IPS DF 6.9 (cell line): ENCODE results near the gene GRID1.

Experiments
- DNase-seq: peaks from one replicate; pipeline ENCODE4 v3.0.0-alpha.2; 2013; ENCODE audit warnings: low read depth, low spot score
- H3K27ac ChIP-seq: one replicate; pipeline ENCODE4 v1.5.1; 2013; ENCODE audit warnings: low read length, control low read depth
- H3K27me3 ChIP-seq: 2 replicates; pipeline ENCODE4 v1.6.1; 2013; ENCODE audit warnings: mild to moderate bottlenecking, low read length; ENCODE audit not compliant: control insufficient read depth, insufficient read depth
- H3K36me3 ChIP-seq: 2 replicates; pipeline ENCODE4 v1.6.1; 2013; ENCODE audit warnings: low read length; ENCODE audit not compliant: control insufficient read depth, insufficient read depth
- H3K4me1 ChIP-seq: 2 replicates; pipeline ENCODE4 v1.6.1; 2013; ENCODE audit warnings: low read length; ENCODE audit not compliant: control insufficient read depth, insufficient read depth
- H3K4me3 ChIP-seq: 2 replicates; pipeline ENCODE4 v1.5.1; 2013; ENCODE audit warnings: mild to moderate bottlenecking, low read length
- H3K9me3 ChIP-seq: 2 replicates; pipeline ENCODE4 v1.6.1; 2013; ENCODE audit warnings: low read length, inconsistent platforms; ENCODE audit not compliant: control insufficient read depth, insufficient read depth
- WGBS: extraction: QIAGEN DNeasy Blood & Tissue Kit; methylation state at CpG from one replicate; pipeline ENCODE4 v1.1.7; 2013; ENCODE audit warnings: mixed read lengths, missing lambda C conversion rate; ENCODE audit not compliant: insufficient read length, insufficient coverage; 5-methylcytosine and 5-hydroxymethylcytosine counted together

The GRID1 gene

GRCh38 chr10:85811405-85811804, 555.2 kb downstream of the GRID1 start:
- no CpG with 5 or more reads among the region's 2 CpGs for WGBS
- H3K27ac ChIP-seq, result no peak overlapping the region
- no peak for DNase-seq
- no peaks in the 10 kb centered on the region for H3K27me3 ChIP-seq
- H3K4me1 ChIP-seq, result no peaks in the 10 kb centered on the region
- no peaks in the 10 kb centered on the region for H3K36me3 ChIP-seq
- no peak overlapping the region for H3K4me3 ChIP-seq
- no peaks in the 10 kb centered on the region for H3K9me3 ChIP-seq

GRCh38 chr10:85810674-85811073, 555.9 kb downstream of the GRID1 start:
- no CpG with 5 or more reads among the region's 1 CpG for WGBS
- H3K9me3 ChIP-seq, result no peaks in the 10 kb centered on the region
- H3K4me1 ChIP-seq, result no peaks in the 10 kb centered on the region

GRCh38 chr10:85795460-85795859, 571.1 kb downstream of the GRID1 start:
- Histone ChIP-seq H3K9me3 (no peaks in the 10 kb centered on the region), H3K27ac (no peak overlapping the region), H3K4me3 (no peak overlapping the region), H3K36me3 (no peaks in the 10 kb centered on the region), H3K4me1 (no peaks in the 10 kb centered on the region), H3K27me3 (no peaks in the 10 kb centered on the region)
- no peak for DNase-seq
- WGBS, result no CpG with 5 or more reads among the region's 3 CpGs

More at GRCh38 chr10:85810674-85811073, 555.9 kb downstream of the GRID1 start:
- Histone ChIP-seq H3K27ac (no peak overlapping the region), H3K36me3 (no peaks in the 10 kb centered on the region), H3K4me3 (no peak overlapping the region), H3K27me3 (no peaks in the 10 kb centered on the region)
- DNase-seq, result no peak

GRCh38 chr10:85794553-85794952, 572.0 kb downstream of the GRID1 start:
- no peak for DNase-seq
- H3K36me3 ChIP-seq, result no peaks in the 10 kb centered on the region
- no peaks in the 10 kb centered on the region for H3K9me3 ChIP-seq
- no peak overlapping the region for H3K4me3 ChIP-seq
- no peak overlapping the region for H3K27ac ChIP-seq
- WGBS, result no CpG with 5 or more reads among the region's 2 CpGs
- H3K4me1 ChIP-seq, result no peaks in the 10 kb centered on the region
- no peaks in the 10 kb centered on the region for H3K27me3 ChIP-seq

- no peaks in the 10 kb centered on the region for H3K4me1 ChIP-seq
- no CpG with 5 or more reads among the region's 3 CpGs for WGBS
Measured at GRCh38 chr10:85792533-85792858, 574.1 kb downstream of the GRID1 start.

GRCh38 chr10:85791818-85792532, 574.6 kb downstream of the GRID1 start:
- no peak overlapping the region for H3K4me3 ChIP-seq
- no peak for DNase-seq
- H3K36me3 ChIP-seq, result no peaks in the 10 kb centered on the region
- H3K27ac ChIP-seq, result no peak overlapping the region
- H3K27me3 ChIP-seq, result no peaks in the 10 kb centered on the region
- no peaks in the 10 kb centered on the region for H3K4me1 ChIP-seq
- WGBS, result no CpG with 5 or more reads among the region's 5 CpGs
- H3K9me3 ChIP-seq, result no peaks in the 10 kb centered on the region

More at GRCh38 chr10:85792533-85792858, 574.1 kb downstream of the GRID1 start:
- no peak overlapping the region for H3K4me3 ChIP-seq
- H3K36me3 ChIP-seq, result no peaks in the 10 kb centered on the region
- no peaks in the 10 kb centered on the region for H3K9me3 ChIP-seq
- no peak overlapping the region for H3K27ac ChIP-seq
- no peaks in the 10 kb centered on the region for H3K27me3 ChIP-seq
- DNase-seq, result no peak

- no peaks in the 10 kb centered on the region for H3K4me1 ChIP-seq
- H3K9me3 ChIP-seq, result no peaks in the 10 kb centered on the region
- H3K4me3 ChIP-seq, result no peak overlapping the region
- H3K36me3 ChIP-seq, result no peaks in the 10 kb centered on the region
- no peak for DNase-seq
- H3K27ac ChIP-seq, result no peak overlapping the region
- WGBS, result no CpG with 5 or more reads among the region's 7 CpGs
- no peaks in the 10 kb centered on the region for H3K27me3 ChIP-seq
Measured at GRCh38 chr10:85789982-85790789, 576.4 kb downstream of the GRID1 start.

GRCh38 chr10:85789125-85789524, 577.5 kb downstream of the GRID1 start:
- Histone ChIP-seq H3K9me3 (no peaks in the 10 kb centered on the region), H3K36me3 (no peaks in the 10 kb centered on the region), H3K4me3 (no peak overlapping the region), H3K27ac (no peak overlapping the region), H3K4me1 (no peaks in the 10 kb centered on the region), H3K27me3 (no peaks in the 10 kb centered on the region)
- no peak for DNase-seq
- no CpG with 5 or more reads among the region's 3 CpGs for WGBS

- no peak for DNase-seq
- H3K36me3 ChIP-seq, result no peaks in the 10 kb centered on the region
- H3K4me1 ChIP-seq, result no peaks in the 10 kb centered on the region
- no CpG with 5 or more reads among the region's 4 CpGs for WGBS
- H3K9me3 ChIP-seq, result no peaks in the 10 kb centered on the region
- H3K4me3 ChIP-seq, result no peak overlapping the region
- no peaks in the 10 kb centered on the region for H3K27me3 ChIP-seq
- H3K27ac ChIP-seq, result no peak overlapping the region
Measured at GRCh38 chr10:85788570-85788969, 578.0 kb downstream of the GRID1 start.

GRCh38 chr10:85787881-85788280, 578.7 kb downstream of the GRID1 start:
- Histone ChIP-seq H3K4me3 (no peak overlapping the region), H3K36me3 (no peaks in the 10 kb centered on the region), H3K9me3 (no peaks in the 10 kb centered on the region), H3K4me1 (no peaks in the 10 kb centered on the region), H3K27ac (no peak overlapping the region), H3K27me3 (no peaks in the 10 kb centered on the region)
- WGBS, result no CpG with 5 or more reads among the region's 3 CpGs
- DNase-seq, result no peak
